HCT116 (cell line): ENCODE measurements around the gene SEMA5B. TPM values are rescaled to one million over a fixed set of nuclear protein-coding genes. Genes with fewer than 3 reads are reported as not detected.

Source experiments
- ATAC-seq: fragments of 200-7000 bp; cut with Tn5 transposase; 2 replicates; pipeline ENCODE4 v1.9.1; 2020; ENCODE audit warnings: mild to moderate bottlenecking, moderate library complexity
- BruUV-seq: library from RNA; stranded (reverse); fragments of 400-500 nt; replicated peaks from 2 replicates; lab custom pipeline; 2021; lab: Mats Ljungman, UMichigan
- CTCF ChIA-PET: fragments of 300-600 bp; sonication (Branson Sonifier 250); formaldehyde crosslinking; loops from one replicate; lab custom pipeline; 2021; ENCODE audit warnings: antibody characterized with exemption; lab: Charles Lee
- POLR2A ChIA-PET: fragments of 300-600, 350-600 bp; sonication (Branson Sonifier 250); formaldehyde crosslinking; loops from one replicate; lab custom pipeline; 2021; ENCODE audit warnings: antibody characterized with exemption; lab: Charles Lee
- RAD21 ChIA-PET, 2 experiments: fragments of 300-600 bp; sonication (Branson Sonifier 250); formaldehyde crosslinking; loops; one replicate each; lab custom pipeline; 2023; ENCODE audit warnings: low total read pairs in 2 of 2; ENCODE audit not compliant: uncharacterized antibody in 2 of 2, unreplicated experiment in 2 of 2, low non-redundant PET in 1 of 2; lab: Charles Lee
- DNase-seq: peaks from one replicate; pipeline ENCODE4 v3.0.0-alpha.2; 2010; ENCODE audit warnings: low read depth, low spot score
- H2AFZ ChIP-seq: fragments of 200-600 bp; shearing (Covaris generic), sonication (generic); 2 replicates; pipeline ENCODE4 v1.6.1; 2017; ENCODE audit warnings: low read depth, mixed run types, mixed read lengths, antibody characterized with exemption, low read length; ENCODE audit not compliant: poor library complexity, severe bottlenecking
- H3K27ac ChIP-seq: 2 replicates; pipeline ENCODE4 v1.5.1; 2012; ENCODE audit warnings: low read depth, low read length
- H3K27me3 ChIP-seq: fragments of 200-600 bp; sonication (generic); 2 replicates; pipeline ENCODE4 v1.6.1; 2016; ENCODE audit warnings: mixed run types, low read length, mixed read lengths; ENCODE audit not compliant: insufficient read depth
- H3K36me3 ChIP-seq, 2 experiments: fragments of 200-500 bp in 1 of 2; fragments of 200-600 bp in 1 of 2; sonication (Bioruptor generic) in 1 of 2; sonication (generic) in 1 of 2; 2 replicates each; pipeline versions ENCODE4 v1.5.1 to v1.6.1; 2014 to 2016; ENCODE audit warnings: low read length in 2 of 2, inconsistent platforms in 1 of 2, mixed read lengths in 1 of 2, mixed run types in 1 of 2; ENCODE audit not compliant: insufficient read depth in 2 of 2, control insufficient read depth in 1 of 2
- H3K4me1 ChIP-seq, 2 experiments: fragments of 200-600 bp in 1 of 2; sonication (generic) in 1 of 2; 2 replicates each; pipeline versions ENCODE4 v1.5.1 to v1.6.1; 2012 to 2017; ENCODE audit warnings: low read length in 2 of 2, inconsistent platforms in 1 of 2, mild to moderate bottlenecking in 1 of 2, mixed read lengths in 1 of 2, mixed run types in 1 of 2, moderate library complexity in 1 of 2; ENCODE audit not compliant: insufficient read depth in 2 of 2, control insufficient read depth in 1 of 2
- H3K4me2 ChIP-seq: fragments of 200-600 bp; sonication (generic); 2 replicates; pipeline ENCODE4 v1.6.1; 2017; ENCODE audit warnings: mixed run types, low read length, mixed read lengths
- H3K4me3 ChIP-seq, 2 experiments: fragments of 200-600 bp in 1 of 2; sonication (generic) in 1 of 2; replicated peaks in 1 of 2; 2 replicates each; pipeline ENCODE4 v1.5.1; 2011 to 2016; ENCODE audit warnings: low read length in 2 of 2, control low read depth in 1 of 2, low read depth in 1 of 2, mild to moderate bottlenecking in 1 of 2, mixed read lengths in 1 of 2, mixed run types in 1 of 2
- H3K79me2 ChIP-seq: fragments of 200-600 bp; sonication (generic); 2 replicates; pipeline ENCODE4 v1.6.1; 2017; ENCODE audit warnings: mild to moderate bottlenecking, mixed run types, low read length, moderate library complexity, mixed read lengths; ENCODE audit not compliant: insufficient read depth
- H3K9ac ChIP-seq: fragments of 200-600 bp; sonication (generic); 2 replicates; pipeline ENCODE4 v1.6.1; 2016; ENCODE audit warnings: low read length, mixed read lengths
- H3K9me2 ChIP-seq: fragments of 200-600 bp; sonication (generic), shearing (Covaris generic); 2 replicates; pipeline ENCODE4 v1.6.1; 2017; ENCODE audit warnings: mixed run types, mild to moderate bottlenecking, moderate library complexity; ENCODE audit not compliant: insufficient read depth
- H3K9me3 ChIP-seq, 2 experiments: fragments of 200-500 bp in 1 of 2; fragments of 200-600 bp in 1 of 2; sonication (Bioruptor generic) in 1 of 2; sonication (generic) in 1 of 2; 2 replicates each; pipeline ENCODE4 v1.6.1; 2014 to 2017; ENCODE audit warnings: low read length in 2 of 2, mixed read lengths in 2 of 2, inconsistent platforms in 1 of 2, low read depth in 1 of 2, mild to moderate bottlenecking in 1 of 2, mixed run types in 1 of 2, moderate library complexity in 1 of 2; ENCODE audit not compliant: control insufficient read depth in 1 of 2, insufficient read depth in 1 of 2
- H4K20me1 ChIP-seq: fragments of 200-600 bp; sonication (generic), shearing (Covaris generic); 2 replicates; pipeline ENCODE4 v1.6.1; 2017; ENCODE audit warnings: mixed run types, mild to moderate bottlenecking, moderate library complexity; ENCODE audit not compliant: insufficient read depth
- ATF3 ChIP-seq: IDR thresholded peaks from 2 replicates; pipeline ENCODE4 v1.6.1; 2012
- CTCF ChIP-seq, 3 experiments: fragments of 200-600 bp in 1 of 3; sonication (generic) in 1 of 3; IDR thresholded peaks in 2 of 3; conservative IDR thresholded peaks in 1 of 3; 2 replicates each; pipeline ENCODE4 v1.5.1; 2012 to 2017; ENCODE audit warnings: low read depth in 2 of 3, low read length in 2 of 3, antibody characterized with exemption in 1 of 3, borderline replicate concordance in 1 of 3, control low read depth in 1 of 3, mild to moderate bottlenecking in 1 of 3, mixed read lengths in 1 of 3, mixed run types in 1 of 3, moderate library complexity in 1 of 3; ENCODE audit not compliant: insufficient read depth in 1 of 3
- SIN3A ChIP-seq: IDR thresholded peaks from 2 replicates; pipeline ENCODE4 v1.6.1; 2012; ENCODE audit warnings: low read depth
- SP1 ChIP-seq: IDR thresholded peaks from 2 replicates; pipeline ENCODE4 v1.6.1; 2012; ENCODE audit warnings: low read depth
- SRF ChIP-seq: IDR thresholded peaks from 2 replicates; pipeline ENCODE4 v1.6.1; 2012; ENCODE audit warnings: low read depth
- intact Hi-C: fragments of 100-400 bp; cut with micrococcal nuclease; formaldehyde crosslinking; loops from 2 replicates; pipeline ENCODE4 v1.10.0; 2022
- total RNA-seq: library from RNA; stranded (reverse); gene quantifications from one replicate; pipeline ENCODE4 v1.2.1, GENCODE V29; 2021; ENCODE audit not compliant: unreplicated experiment

Gene SEMA5B
- total RNA-seq, 1 experiment from 2014 or later = 0.15 TPM

GRCh38 chr3:123068601-123069381, 41.2 kb upstream of the SEMA5B start:
- peaks cover 70% of the 10 kb centered on the region for H3K79me2 ChIP-seq
- H4K20me1 ChIP-seq = peaks cover 9% of the 10 kb centered on the region; the same call in 1 of the 2 replicates
- ATAC-seq (no peak), DNase-seq (no peak)
- H2AFZ ChIP-seq = no peak overlapping the region
- POLR2A ChIA-PET = interaction anchor here (0.6 to 2.4 kb wide), 2 partner anchors 7 to 573 kb away, joined by 3 to 8 read pairs; no protein-coding TSS in a partner anchor
- RAD21 ChIA-PET = no interaction called here
- CTCF ChIA-PET = no interaction called here
- peak overlapping the region; percentile 92 for H3K9ac ChIP-seq
- H3K4me1 ChIP-seq = peaks cover 7 to 48% of the 10 kb centered on the region in 2 experiments; a peak in 3 of 4 replicates
- peak overlapping the region; percentile 74 to 92 for H3K4me3 ChIP-seq
- H3K9me2 ChIP-seq = no peaks in the 10 kb centered on the region
- intact Hi-C loops = no loop called here
- TSS peak; percentile 45 for BruUV-seq
- no peaks in the 10 kb centered on the region for H3K27me3 ChIP-seq
- no peaks in the 10 kb centered on the region for H3K9me3 ChIP-seq
- TF ChIP-seq SIN3A (no peak), SRF (no peak), ATF3 (no peak), CTCF (IDR thresholded peaks at IDR 0.05 in 2 of 3, conservative IDR thresholded peaks at IDR 0.05 in 1 of 3; ENCODE audit: borderline replicate concordance in 1 of 3, insufficient read depth in 1 of 3, low read depth in 2 of 3, low read length in 2 of 3) (no peak), SP1 (no peak)
- H3K36me3 ChIP-seq = no peaks in the 10 kb centered on the region
- H3K27ac ChIP-seq = peak overlapping the region; percentile 85
- peak overlapping the region; percentile 87 for H3K4me2 ChIP-seq
